Hematopoietic multipotent progenitor cell treated with erythropoietin and hydrocortisone succinate and interleukin-3 and kit ligand, for 15 days (in vitro differentiated cells): Measurements from ENCODE around the gene ALPK3.
"Not testable (repeated sequence)": the region's sequence is repeated elsewhere in the genome, so short reads cannot be mapped to it uniquely, and the experiment has no call there.

Source experiments
- DNase-seq: peaks from one replicate; pipeline ENCODE4 v3.0.0-alpha.2; 2015; ENCODE audit warnings: low spot score

The ALPK3 gene

DNA sequence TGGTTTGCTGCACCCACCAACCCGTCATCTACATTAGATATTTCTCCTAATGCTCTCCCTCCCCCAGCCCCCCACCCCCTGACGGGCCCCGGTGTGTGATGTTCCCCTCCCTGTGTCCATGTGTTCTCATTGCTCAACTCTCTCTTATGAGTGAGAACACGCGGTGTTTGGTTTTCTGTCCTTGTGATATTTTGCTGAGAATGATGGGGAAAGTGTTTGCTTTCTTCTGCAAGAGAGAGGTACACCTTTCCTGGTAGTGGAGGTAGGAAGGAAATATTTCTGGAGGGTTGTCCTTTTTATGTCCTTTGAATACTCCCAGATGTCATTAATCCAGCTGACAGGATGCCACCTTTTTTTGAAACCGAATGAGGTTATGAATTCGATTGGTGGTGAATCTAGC lies 56.8 kb downstream of the ALPK3 start:
- DNase-seq: no peak

DNA sequence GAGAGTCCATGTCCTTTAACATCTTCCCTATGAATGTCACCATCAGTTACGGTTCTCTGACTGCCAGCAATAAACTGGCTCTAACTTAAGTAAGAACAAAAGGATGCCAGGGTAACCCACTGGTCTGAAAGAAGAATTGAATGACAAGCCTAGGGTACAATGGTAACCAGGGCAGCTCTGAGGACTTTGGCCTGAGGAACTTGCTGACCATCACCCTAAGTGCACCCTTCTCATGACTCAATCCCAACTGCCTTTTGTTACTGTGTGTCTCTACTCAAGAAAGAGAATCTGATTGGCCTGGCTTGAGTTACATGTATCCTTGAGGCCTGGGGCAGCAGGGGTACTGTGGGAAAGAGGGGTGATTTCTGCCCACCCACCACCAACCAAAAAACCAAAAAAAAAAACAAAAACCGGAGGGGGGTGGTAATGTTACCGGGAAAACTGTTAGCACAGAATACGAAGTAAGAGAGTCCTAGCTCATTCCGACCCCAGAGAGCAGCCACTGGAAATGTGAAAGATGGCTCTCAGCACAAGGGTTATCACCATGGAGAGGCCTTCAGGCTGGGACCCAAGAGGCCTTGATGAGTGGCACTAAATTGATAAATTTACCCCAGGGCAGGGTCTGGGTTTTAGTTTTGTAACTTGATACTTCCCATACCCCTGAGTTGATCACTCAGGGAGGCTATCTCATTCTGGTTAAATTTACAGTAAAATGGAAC lies 58.0 kb downstream of the ALPK3 start:
- DNase-seq: no peak

DNA sequence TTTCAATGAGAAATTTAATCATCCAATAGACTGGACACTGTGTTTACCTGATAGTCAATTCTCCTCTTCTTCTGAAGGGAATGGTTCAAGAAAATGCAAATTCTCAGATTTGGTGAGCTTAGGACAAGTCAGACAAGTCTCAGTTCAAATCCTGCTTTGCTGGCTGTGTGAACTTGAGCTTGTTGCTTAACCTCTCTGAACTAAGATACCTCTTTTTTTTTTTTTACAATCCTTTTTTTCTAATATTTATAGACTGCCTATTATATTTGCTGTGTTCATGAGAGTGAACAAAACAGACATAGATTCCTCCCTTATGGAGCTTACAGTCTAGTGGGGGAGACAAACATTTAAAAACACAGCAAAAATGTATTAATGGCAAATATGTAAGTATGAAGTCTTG lies 59.1 kb downstream of the ALPK3 start:
- no peak for DNase-seq

DNA sequence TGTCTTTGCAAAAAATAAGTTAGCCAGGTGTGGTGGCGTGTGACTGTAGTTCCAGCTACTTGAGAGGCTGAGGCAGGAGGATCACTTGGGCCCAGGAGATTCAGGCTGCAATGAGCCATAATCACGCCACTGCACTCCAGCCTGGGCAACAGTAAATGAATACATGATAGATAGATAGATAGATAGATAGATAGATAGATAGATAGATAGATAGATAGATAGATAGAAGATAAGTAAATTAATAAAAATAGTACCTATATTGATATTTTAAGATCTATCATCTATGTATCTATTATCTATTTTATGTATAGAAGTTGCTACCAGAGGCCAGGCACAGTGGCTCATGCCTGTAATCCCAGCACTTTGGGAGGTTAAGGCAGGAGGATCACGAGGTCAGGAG lies 60.5 kb downstream of the ALPK3 start:
- not testable (repeated sequence) for DNase-seq

DNA sequence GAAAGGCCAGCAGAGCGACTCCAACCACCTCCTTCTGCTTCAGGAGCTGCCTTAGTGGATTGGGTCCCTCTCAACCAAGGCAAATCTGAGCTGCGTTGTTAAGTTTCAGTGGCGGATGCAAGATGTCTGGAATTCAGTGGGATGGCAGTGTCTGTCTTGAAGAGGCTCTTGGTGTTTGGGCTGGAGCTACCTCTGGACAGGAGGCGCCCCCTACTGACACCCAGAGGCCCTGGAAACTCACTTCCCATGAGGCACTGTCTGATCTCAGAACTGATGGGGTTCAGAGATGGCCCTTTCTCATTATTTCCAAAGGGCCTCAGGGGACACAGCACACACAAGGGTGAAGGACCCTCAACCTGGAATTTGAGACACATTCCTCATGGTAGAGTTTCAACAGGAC lies 61.3 kb downstream of the ALPK3 start:
- DNase-seq: peak; percentile 33

DNA sequence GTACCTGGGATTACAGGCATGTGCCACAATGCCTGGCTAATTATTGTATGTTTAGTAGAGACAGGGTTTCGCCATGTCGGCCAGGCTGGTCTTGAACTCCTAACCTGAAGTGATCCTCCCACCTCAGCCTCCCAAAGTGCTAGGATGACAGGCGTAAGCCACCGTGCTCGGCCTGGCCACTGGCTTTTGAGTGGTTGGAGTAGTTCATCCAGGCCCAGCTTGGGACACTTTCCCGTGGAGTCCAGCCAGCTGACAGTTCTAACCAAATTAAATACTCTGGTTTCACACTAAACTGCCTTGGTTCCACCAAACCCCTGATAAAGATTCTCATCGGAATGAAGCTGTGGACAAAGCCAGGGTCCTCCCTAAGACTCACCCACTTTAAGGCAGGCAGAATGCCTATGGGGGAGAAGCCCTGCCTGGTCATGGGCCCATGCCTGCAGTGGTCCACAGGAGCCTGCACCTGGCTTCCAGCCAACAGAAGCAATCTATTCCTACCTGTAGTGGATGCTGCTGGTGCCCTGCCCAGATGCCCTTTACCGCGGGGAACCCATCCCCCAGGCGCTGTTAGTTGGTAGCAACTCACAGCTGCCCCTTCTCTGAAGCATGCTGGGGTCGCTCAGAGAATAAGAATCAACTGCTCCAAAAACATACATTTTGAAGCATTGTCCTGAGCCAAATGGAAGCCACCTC lies 62.1 kb downstream of the ALPK3 start:
- DNase-seq: no peak

DNA sequence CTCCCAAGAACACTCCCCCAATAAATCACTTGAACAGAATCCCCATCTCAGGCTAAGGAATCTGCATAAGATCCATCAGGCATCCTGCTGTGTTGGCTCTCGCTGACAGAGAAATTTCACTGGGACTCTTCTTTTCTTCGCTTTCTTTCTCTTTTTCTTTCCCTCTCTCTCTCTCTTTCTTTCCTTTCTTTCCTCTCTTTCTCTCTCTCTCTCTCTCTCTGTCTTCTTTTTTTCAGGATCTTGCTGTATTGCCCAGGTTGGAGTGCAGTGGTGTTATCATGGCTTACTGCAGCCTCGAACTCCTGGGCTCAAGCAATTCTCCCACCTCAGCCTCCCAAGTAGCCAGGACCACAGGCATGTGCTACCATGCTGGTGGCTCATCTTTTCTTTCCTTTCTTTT lies 62.9 kb downstream of the ALPK3 start:
- DNase-seq: no peak

DNA sequence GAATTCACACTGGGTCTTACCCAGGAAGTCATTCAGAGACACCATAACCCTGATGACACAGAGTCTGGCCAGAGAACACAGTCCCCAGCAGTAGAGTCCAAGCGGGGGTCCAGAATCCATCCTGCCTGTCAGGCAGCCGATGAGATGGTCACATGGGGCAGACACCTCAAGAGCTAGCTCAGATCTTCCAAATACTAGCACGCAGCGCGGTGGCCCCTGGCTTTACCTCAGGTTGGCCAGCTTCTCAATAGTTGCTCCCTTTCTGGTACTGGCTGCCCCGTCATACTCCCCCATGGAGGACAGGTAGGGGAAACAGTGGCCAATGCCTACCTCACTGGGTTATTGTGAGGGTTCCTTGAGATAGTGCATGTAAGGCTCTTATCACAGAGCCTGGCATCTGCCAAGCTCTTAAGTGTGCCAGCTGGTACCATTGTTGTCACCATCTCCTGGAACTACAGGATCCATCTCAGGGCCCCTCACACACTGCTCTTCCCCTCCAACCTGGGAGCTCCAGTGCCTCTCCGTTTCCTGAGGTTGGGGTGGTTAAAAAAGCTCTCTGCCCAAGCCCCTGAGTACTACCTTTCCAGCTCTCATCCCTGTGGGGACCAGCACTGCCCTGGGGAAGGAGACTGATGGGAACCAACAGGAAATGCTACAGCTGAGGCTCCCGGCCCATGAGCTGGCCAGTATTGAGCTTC lies 63.8 kb downstream of the ALPK3 start:
- DNase-seq: no peak

DNA sequence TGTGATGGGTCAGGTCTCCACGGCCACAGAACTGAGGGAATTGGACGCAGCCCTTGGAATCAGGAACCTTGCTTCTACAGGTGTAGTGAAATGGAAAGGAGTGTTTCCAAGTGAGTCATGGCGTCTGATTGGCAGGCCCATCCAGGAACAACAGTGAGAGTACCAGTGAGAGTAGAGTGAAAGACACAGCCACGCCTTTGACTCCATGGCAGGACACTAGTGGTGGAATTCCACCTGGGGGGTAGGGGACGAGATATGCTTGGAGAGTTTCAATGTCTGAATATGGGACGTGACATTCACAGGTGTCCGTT lies 64.3 kb downstream of the ALPK3 start:
- DNase-seq: no peak

DNA sequence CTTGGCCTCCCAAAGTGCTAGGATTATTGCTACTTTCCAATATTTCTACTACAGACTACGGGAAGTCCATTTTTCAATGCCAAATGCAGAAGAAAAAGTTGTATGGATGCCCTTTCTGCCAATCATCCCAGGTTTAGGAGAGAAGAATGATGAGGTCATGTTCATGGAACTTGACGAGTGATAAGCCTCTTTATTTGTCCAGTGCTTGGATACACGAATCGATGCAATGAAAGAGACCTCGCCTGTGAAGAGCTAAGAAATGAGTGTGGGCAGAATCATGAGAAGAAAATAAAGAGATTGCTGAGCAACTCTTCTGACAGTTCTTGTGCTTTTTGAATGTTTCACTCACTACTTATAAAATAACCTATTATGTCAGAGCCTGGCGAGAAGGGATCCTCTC lies 66.3 kb downstream of the ALPK3 start:
- no peak for DNase-seq

DNA sequence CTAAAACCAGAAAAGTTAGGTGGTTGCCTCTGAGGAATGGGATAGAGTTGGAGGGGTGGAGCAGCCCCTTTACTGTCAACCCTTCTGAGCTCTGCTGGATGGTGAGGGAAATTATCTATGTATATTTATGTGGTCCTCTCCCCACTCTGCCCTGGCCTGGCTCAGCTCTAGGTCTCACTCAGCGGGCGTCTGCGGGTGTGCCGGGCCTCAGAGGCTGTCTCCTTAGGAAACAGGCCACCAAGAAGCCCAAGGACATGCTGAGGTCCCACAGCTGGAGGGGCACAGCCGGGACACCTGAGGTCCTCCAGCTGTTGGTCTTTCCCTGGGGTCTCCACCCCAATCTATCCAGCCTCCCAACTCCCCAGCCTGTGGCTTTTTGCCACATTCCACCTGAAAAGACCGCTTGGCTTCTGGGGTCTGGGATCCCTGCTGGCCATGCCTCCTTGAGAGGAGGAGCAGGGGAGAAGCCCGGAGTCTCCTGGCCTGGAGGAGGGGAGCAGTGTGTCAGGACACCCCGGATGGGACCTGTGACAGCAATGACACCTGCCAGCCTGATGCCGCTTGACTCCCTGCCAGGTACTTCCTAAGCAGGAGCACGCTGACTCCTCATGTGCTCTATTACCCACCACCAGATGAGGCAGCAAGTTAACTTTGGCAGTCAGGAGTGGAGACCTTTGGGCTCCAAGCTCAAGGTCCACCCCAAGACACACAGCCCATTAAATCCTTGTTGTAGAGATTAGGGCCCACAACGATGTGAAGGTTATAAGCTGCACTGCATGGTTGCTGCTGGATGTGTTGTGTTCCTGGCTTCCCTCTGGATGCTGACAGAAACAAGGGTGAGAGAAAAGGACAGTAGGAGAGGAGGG lies 67.0 kb downstream of the ALPK3 start, which contains the start of gene SLC28A1:
Gene SLC28A1 (plus strand): TSS at position 747 of the 866 bp plus-strand sequence. CDS start 3,099 bp downstream, outside the sequence.
- no peak for DNase-seq

DNA sequence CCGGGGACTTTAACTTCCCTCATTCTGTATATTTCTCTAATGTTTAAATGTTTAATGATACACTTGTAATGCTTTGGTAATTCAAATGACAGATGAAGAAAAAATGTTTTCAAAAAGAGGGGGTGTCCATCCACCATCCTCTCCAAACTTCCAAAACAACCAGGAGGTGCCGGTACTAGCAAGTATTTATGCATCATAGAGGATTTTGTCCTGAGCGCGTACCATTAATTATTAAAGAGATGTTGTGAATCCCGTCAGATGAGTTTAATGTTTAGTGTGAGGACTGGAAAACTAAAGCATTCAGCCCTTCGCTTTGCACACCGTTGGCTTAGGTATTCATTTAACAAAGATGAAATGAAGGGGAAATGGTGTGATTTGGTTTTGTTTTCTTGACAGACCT lies 68.6 kb downstream of the ALPK3 start:
- DNase-seq: no peak

DNA sequence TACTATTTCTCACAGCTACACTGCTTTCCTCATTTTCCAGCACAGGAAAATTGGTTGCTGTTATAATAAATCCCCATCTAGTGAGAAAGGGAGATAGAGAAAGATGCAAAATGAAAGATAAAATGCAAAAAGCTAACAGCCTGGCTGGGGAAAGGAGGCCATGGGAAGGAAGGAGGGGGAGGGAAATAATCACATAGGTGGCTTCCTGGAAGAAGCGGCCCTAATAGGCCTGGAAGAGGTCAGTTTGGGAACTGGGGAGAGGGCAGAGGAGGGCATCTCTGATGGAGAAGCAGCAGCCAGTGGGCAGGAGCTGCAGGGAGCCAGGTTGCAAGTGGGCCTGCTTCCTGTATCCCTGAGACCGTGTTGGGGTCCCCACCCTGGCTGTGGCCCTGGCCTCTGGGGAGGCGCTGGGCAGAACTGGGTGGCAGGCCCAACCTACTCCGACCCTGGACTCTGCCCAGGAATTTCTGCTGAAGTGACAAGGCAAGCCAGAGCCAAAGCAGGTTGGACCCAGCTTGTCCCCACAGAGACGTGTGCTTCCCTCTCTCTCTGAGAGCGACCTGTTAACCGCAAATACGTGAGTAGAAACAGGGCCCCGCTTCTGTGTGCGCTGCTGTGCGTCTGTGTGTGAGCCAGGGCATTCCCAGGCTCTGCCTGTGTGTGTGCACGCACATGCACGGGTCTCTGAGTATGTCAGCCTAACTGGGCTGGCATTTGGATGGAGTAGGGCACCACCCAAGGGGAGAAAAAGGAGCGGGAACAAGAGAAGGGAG lies 69.2 kb downstream of the ALPK3 start:
- DNase-seq: no peak

DNA sequence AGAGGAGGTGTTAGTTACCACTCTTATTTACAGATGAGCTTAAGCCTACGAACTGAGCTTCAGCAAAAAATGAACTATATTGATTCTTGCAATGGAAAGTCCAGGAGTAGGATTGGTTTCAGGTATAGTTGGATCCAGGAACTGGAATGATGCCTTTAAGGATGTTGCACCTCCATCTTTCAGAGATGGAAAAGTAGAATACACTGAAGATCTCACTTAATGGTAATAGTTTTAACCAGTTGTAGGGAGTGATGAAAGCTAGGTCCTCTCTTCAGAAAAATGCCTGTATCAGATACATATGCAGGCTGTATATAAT lies 69.8 kb downstream of the ALPK3 start:
- DNase-seq: no peak

DNA sequence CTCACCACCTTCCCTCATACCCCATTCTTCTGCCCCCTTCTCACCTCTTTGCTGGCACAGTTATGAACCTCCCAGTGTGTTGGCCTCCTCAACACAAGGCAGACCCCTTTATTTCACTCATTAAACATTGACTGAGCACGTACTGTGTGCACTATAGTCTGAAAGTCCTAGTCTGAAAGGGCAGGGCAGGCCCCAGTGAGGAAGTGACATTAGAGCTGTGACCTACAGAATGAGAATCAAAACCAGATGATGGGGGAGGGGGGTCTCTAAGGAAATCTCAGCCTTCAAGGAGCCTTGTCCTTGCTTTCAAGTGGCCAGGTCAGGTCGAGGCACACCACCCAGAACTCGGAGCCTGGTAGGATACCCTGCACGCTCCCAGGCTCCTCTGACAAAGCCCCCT lies 70.8 kb downstream of the ALPK3 start:
- DNase-seq: no peak

DNA sequence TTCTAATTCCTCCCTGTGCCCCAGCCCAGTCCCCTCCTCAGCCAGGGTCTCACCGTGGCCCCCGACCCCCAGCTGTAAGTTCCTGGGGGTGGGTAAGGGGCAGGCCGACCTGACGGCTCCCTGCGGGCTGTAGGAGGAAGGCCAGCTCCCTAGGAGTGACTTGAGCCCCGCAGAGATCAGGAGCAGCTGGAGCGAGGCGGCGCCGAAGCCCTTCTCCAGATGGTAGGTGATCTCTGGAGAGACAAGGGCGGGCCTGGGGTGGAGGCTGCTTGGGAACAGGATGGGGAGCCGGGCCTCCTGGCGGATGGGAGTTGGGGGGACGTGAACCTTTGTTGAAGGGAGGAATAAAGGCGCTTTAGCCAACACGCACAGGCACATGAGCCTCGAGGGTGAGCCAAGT lies 71.5 kb downstream of the ALPK3 start:
- no peak for DNase-seq

DNA sequence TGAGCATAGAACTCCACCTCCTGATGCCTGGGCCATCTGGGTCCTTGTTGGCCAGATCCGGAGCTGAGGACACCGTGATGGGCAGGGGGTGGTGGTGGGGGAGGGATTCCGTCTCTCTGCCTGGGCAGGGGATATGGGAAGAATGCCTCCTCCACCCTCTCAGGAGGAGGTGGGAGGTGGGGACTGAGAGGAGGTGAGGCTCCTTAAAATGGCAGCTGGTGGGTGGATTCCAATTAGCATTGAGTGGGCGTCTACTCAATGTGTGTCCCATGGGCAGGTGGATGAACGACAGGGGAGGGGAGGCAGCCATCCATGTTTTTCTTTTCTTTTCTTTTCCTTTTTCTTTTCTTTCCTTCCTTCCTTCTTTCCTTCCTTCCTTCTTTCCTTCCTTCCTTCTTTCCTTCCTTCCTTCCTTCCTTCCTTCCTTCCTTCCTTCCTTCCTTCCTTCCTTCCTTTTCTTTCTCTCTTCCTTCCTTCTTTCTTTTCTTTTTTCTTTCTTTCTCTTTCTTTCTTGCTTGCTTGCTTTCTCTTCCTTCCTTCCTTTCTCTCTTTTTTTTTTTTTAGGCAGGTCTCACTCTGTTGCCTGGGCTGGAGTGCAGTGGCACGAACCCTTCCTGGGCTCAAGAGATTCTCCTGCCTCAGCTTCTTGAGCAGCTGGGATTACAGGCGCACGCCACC lies 72.3 kb downstream of the ALPK3 start:
- DNase-seq: no peak

DNA sequence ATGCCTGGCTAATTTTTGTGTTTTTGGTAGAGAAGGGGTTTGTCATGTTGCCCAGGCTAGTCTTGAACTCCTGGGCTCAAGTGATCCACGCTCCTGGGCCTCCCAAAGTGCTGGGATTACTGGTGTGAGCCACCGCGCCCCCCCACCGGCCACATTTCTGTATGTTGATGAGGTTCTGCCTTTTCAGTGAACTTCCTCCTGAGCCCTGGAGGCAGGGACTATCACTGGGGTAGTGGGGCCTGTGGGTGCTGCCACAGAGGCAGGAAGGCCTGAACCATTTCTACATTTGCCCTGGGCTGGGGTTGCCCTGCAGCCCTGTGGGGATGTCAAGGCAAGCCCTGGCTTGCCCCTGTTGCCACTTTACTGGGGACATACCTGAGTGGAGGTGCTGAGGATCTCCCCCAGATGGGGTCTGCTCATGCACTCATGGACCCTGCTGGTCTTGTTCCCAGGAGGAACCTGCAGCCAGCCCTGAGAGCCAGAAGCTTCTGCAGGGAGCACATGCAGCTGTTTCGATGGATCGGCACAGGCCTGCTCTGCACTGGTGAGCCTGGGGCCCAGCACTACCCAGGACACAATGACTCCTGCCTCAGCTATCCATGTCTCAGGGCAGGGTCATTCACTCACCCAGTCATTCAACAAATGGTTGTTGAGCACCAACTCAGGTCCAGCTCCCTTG lies 73.0 kb downstream of the ALPK3 start:
- no peak for DNase-seq

DNA sequence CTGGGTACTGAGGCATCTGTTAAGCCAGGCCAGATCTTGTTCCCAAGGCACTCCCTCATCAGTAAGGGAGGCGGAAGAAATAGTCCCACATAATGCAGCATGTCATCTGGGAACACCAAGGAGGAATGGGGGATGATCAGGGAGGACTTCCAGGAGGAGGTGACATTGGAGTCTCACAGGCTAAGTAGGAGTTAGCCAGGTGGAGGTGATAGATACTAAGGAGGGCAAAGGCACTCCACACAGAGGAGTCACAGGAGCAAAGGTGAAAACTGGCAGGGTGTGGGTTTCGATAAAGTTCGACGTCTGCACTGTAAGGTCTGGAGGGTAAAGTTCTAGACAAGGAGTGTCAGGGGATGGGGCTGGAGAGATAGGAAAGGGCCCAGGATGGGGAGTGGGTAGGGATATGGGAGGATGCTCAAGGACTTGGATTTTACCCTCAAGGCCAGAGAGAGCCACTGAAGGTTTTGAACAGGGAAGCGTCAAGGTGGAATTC lies 73.6 kb downstream of the ALPK3 start:
- DNase-seq: no peak

DNA sequence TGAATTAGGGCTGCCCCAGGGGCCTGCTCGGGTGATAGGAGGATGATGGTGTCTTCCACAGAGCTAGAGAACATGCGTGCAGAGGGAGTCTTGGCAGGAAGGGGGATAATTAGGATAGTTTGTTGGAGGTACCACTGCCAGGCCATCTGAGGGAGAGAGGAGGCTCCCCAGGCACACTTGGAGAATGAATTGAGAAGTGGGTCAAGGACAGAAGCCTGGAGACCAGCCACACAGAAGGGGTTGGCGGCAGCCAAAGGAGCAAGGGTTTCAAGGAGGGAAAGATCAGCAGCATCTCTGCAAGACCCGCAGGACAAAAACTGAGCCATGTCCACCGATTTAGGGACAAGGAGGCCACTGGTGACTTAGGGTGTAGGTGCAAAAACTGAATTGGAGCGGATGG lies 74.2 kb downstream of the ALPK3 start:
- no peak for DNase-seq
